Measurements from ENCODE around the gene SNUPN.
"Not testable (repeated sequence)": the region's sequence is repeated elsewhere in the genome, so short reads cannot be mapped to it uniquely, and the experiment has no call there.

SNUPN gene

GRCh38 chr15:75570126-75570845, 55.2 kb downstream of the SNUPN start:
- H3K4me3 ChIP-seq = no peak overlapping the region
- H3K4me2 ChIP-seq = no peak overlapping the region
- peaks cover 91% of the 10 kb centered on the region for H4K20me1 ChIP-seq
- peaks cover 61% of the 10 kb centered on the region for H3K36me3 ChIP-seq
- H3K4me1 ChIP-seq = peaks cover 18% of the 10 kb centered on the region; the same call in 1 of the 2 replicates
- no peak for TF ChIP-seq Cebpa-rat (IDR thresholded peaks at IDR 0.05)
- no peak overlapping the region for H3K9ac ChIP-seq
- no peaks in the 10 kb centered on the region for H3K27me3 ChIP-seq
- H3K9me3 ChIP-seq = no peaks in the 10 kb centered on the region
- H3K27ac ChIP-seq = no peak overlapping the region

GRCh38 chr15:75565062-75565970, 60.2 kb downstream of the SNUPN start:
- H3K9me3 ChIP-seq = no peaks in the 10 kb centered on the region
- no peak overlapping the region for H3K27ac ChIP-seq
- peaks cover 56% of the 10 kb centered on the region for H3K36me3 ChIP-seq
- H3K9ac ChIP-seq = no peak overlapping the region
- no peaks in the 10 kb centered on the region for H3K4me1 ChIP-seq
- no peak overlapping the region for H3K4me2 ChIP-seq
- H4K20me1 ChIP-seq = peaks cover 83% of the 10 kb centered on the region
- TF ChIP-seq Cebpa-rat (IDR thresholded peaks at IDR 0.05) = no peak
- H3K27me3 ChIP-seq = no peaks in the 10 kb centered on the region
- H3K4me3 ChIP-seq = no peak overlapping the region

GRCh38 chr15:75561888-75562287, 63.6 kb downstream of the SNUPN start:
- no peak for TF ChIP-seq Cebpa-rat (IDR thresholded peaks at IDR 0.05)
- no peak overlapping the region for H3K4me3 ChIP-seq
- no peak overlapping the region for H3K4me2 ChIP-seq
- no peaks in the 10 kb centered on the region for H3K9me3 ChIP-seq
- H3K4me1 ChIP-seq = no peaks in the 10 kb centered on the region
- no peaks in the 10 kb centered on the region for H3K27me3 ChIP-seq
- peaks cover 51% of the 10 kb centered on the region for H4K20me1 ChIP-seq
- no peak overlapping the region for H3K27ac ChIP-seq
- peaks cover 50% of the 10 kb centered on the region for H3K36me3 ChIP-seq
- no peak overlapping the region for H3K9ac ChIP-seq

GRCh38 chr15:75559360-75559759, 66.2 kb downstream of the SNUPN start:
- not testable (repeated sequence) for H3K9me3 ChIP-seq, H3K9ac ChIP-seq, H3K27me3 ChIP-seq, H3K4me3 ChIP-seq, H3K4me1 ChIP-seq, H3K27ac ChIP-seq, H3K4me2 ChIP-seq
- H4K20me1 ChIP-seq = peaks cover 43% of the 10 kb centered on the region
- H3K36me3 ChIP-seq = peaks cover 51% of the 10 kb centered on the region

GRCh38 chr15:75558955-75559354, 66.6 kb downstream of the SNUPN start:
- H3K9me3 ChIP-seq, H3K27me3 ChIP-seq, H3K27ac ChIP-seq, H3K4me2 ChIP-seq, H3K4me1 ChIP-seq, H3K4me3 ChIP-seq, H3K9ac ChIP-seq: not testable (repeated sequence)
- peaks cover 43% of the 10 kb centered on the region for H4K20me1 ChIP-seq
- H3K36me3 ChIP-seq = peaks cover 51% of the 10 kb centered on the region

GRCh38 chr15:75554717-75555116, 70.8 kb downstream of the SNUPN start:
- no peaks in the 10 kb centered on the region for H3K27me3 ChIP-seq
- H3K9ac ChIP-seq = no peak overlapping the region
- H3K4me2 ChIP-seq = no peak overlapping the region
- 0 out of 2 replicates have a peak, but pooled peaks cover 6% of the 10 kb centered on the region for H3K4me1 ChIP-seq
- no peaks in the 10 kb centered on the region for H3K9me3 ChIP-seq
- peaks cover 51% of the 10 kb centered on the region for H4K20me1 ChIP-seq
- TF ChIP-seq Cebpa-rat (IDR thresholded peaks at IDR 0.05) = no peak
- no peak overlapping the region for H3K4me3 ChIP-seq
- H3K36me3 ChIP-seq = peaks cover 33% of the 10 kb centered on the region; the same call in 1 of the 2 replicates
- H3K27ac ChIP-seq = no peak overlapping the region

GRCh38 chr15:75553659-75554058, 71.9 kb downstream of the SNUPN start:
- no peak overlapping the region for H3K27ac ChIP-seq
- peaks cover 36% of the 10 kb centered on the region; the same call in 1 of the 2 replicates for H3K36me3 ChIP-seq
- H3K9ac ChIP-seq = no peak overlapping the region
- H3K4me3 ChIP-seq = no peak overlapping the region
- H3K9me3 ChIP-seq = no peaks in the 10 kb centered on the region
- no peaks in the 10 kb centered on the region for H3K27me3 ChIP-seq
- H3K4me1 ChIP-seq = 0 out of 2 replicates have a peak, but pooled peaks cover 6% of the 10 kb centered on the region
- peaks cover 51% of the 10 kb centered on the region for H4K20me1 ChIP-seq
- TF ChIP-seq Cebpa-rat (IDR thresholded peaks at IDR 0.05) = no peak
- H3K4me2 ChIP-seq = no peak overlapping the region

- Histone ChIP-seq H3K9me3 (no peaks in the 10 kb centered on the region), H3K4me3 (no peak overlapping the region), H3K9ac (no peak overlapping the region), H3K4me2 (no peak overlapping the region), H3K4me1 (peaks cover 26% of the 10 kb centered on the region), H3K27ac (no peak overlapping the region), H4K20me1 (peaks cover 73% of the 10 kb centered on the region), H3K36me3 (0 out of 2 replicates have a peak, but pooled peaks cover 18% of the 10 kb centered on the region), H3K27me3 (no peaks in the 10 kb centered on the region)
- no peak for TF ChIP-seq Cebpa-rat (IDR thresholded peaks at IDR 0.05)
These were observed 74.4 kb downstream of the SNUPN start for GRCh38 chr15:75551091-75551490.
